Adrenal gland (tissue), 12 donors: ENCODE measurements around the gene TMEM253. TPM values are rescaled to one million over a fixed set of nuclear protein-coding genes. Genes with fewer than 3 reads are reported as not detected.

ENCODE experiments used
- DNase-seq, 7 donors: peaks; one replicate each; pipeline ENCODE4 v3.0.0-alpha.2; 2019 to 2020
- H3K27ac ChIP-seq, 5 donors: fragments of 200-600 bp; sonication (generic) in 4 of 5; 1 replicate in 3 of 5; 2 replicates in 2 of 5; pipeline versions ENCODE4 v1.5.1 to v1.8.0; 2016 to 2020; ENCODE audit warnings: mild to moderate bottlenecking in 1 of 5
- H3K27me3 ChIP-seq: fragments of 200-600 bp; 2 replicates; pipeline ENCODE4 v1.8.0; 2021
- H3K36me3 ChIP-seq, 2 donors: fragments of 200-600 bp; replicated peaks in 1 of 2; 1 replicate in 1 of 2; 2 replicates in 1 of 2; pipeline versions ENCODE4 v1.5.1 to v1.8.0; 2018 to 2022
- H3K4me1 ChIP-seq, 2 donors: fragments of 200-600 bp; replicated peaks in 1 of 2; 1 replicate in 1 of 2; 2 replicates in 1 of 2; pipeline versions ENCODE4 v1.5.1 to v1.8.0; 2018 to 2021
- H3K4me3 ChIP-seq, 4 donors: fragments of 200-600 bp; sonication (generic) in 3 of 4; one replicate each; pipeline ENCODE4 v1.5.1; 2016 to 2018
- H3K9me3 ChIP-seq, 3 donors: fragments of 200-600 bp; sonication (generic) in 1 of 3; replicated peaks in 1 of 3; 1 replicate in 2 of 3; 2 replicates in 1 of 3; pipeline versions ENCODE4 v1.5.1 to v1.8.0; 2016 to 2021
- POLR2A ChIP-seq, 2 donors: fragments of 450-650 bp; IDR thresholded peaks; one replicate each; pipeline ENCODE4 v1.6.1; 2017; ENCODE audit warnings: antibody characterized with exemption in 2 of 2, mild to moderate bottlenecking in 2 of 2, moderate library complexity in 1 of 2
- WGBS, 4 donors: extraction: QIAGEN DNeasy Blood & Tissue Kit in 2 of 4; methylation state at CpG; one replicate each; pipeline versions ENCODE4 v1.1.5 to v1.1.7; 2013 to 2017; 5-methylcytosine and 5-hydroxymethylcytosine counted together
- intact Hi-C, 2 donors: fragments of 100-400 bp; cut with DNase I; formaldehyde crosslinking; loops; one replicate each; pipeline versions ENCODE4 v1.14.1 to v1.15.0; 2022 to 2023
- polyA plus RNA-seq, 3 donors: library from polyadenylated mRNA; stranded (reverse); fragments of 200-250 nt in 2 of 3; fragments of 350-450 nt in 1 of 3; fragmentation: Illumina TruSeq in 1 of 3; extraction: RNeasy Lipid Tissue Mini Kit (QIAGEN cat#74804) in 1 of 3; gene quantifications; one replicate each; pipeline ENCODE4 v1.2.3, GENCODE V29; 2013 to 2014
- total RNA-seq, 9 donors: library from RNA; depleted of rRNA in 4 of 9; stranded (reverse); fragments of >200 nt in 4 of 9; fragments of 120-200 nt in 1 of 9; fragmentation: NEBNext Ultra II Directional in 1 of 9; extraction: Animal tissue kit (Norgen Biotek cat#: 25700) in 1 of 9; gene quantifications; one replicate each; pipeline versions ENCODE4 v1.1.0 to v1.2.4, GENCODE V29; 2013 to 2023
- TF ChIP-seq, protein P1 (sequence below), 6 experiments: fragments of 450-650 bp in 4 of 6; fragments of 200-600 bp in 2 of 6; sonication (generic) in 1 of 6; IDR thresholded peaks; 1 replicate in 5 of 6; 2 replicates in 1 of 6; pipeline versions ENCODE4 v1.5.1 to v1.8.0; 2016 to 2021; ENCODE audit warnings: antibody characterized with exemption in 6 of 6, mild to moderate bottlenecking in 2 of 6, moderate library complexity in 1 of 6
- donor health status: healthy with polysubstance abuse.
- donor health status: Bipolar disorder and iron deficiency.
- donor health status: DM: yes; HTN: yes; CAD: no.
- donor health status: DM: no; HTN: no; CAD: no.
- donor health status: DM: no; HTN: no; CAD: no.
- donor health status: DM: yes; HTN: yes; CAD: no.

The TMEM253 gene
- total and polyA plus RNA-seq, 12 donors, result 0.55 to 8.8 (median 2.3) TPM; not detected in 1

DNA sequence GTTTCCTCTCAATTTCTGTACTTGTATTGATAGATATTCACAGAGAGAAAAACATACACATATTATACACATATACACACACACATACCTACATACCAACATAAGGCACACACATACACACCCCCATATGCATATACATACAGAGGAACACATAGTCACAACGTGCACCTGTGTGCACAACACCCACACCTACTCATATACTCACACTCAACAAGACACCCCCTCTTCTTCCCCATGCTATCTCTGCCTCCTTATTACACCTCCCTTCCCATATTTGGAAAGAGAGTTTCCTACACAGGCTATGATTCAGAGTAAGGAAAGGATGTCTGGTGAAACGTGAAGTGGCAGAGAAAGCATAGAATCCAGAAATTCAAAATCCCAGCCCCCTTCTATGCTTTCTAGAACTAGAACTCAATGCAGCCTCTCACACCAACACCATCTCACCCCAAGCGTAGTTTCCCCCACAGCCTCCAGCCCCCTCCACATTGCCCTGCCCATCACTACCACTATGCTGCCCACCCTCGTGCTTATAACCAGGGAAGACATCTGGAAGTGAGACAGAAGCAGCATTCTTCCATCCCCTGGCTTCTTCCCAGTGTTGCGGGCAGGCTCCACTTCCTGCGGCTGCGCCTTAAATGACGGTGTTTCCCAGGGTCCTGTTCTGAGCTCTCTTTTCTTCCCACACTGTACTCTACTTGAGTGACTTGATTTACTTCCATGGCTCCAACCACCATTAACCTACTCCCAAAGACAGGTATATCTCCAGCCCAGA lies 40.8 kb upstream of the TMEM253 start:
- TF ChIP-seq POLR2A (IDR thresholded peaks at IDR 0.05), result no peak
- TF ChIP-seq, protein P1, sequence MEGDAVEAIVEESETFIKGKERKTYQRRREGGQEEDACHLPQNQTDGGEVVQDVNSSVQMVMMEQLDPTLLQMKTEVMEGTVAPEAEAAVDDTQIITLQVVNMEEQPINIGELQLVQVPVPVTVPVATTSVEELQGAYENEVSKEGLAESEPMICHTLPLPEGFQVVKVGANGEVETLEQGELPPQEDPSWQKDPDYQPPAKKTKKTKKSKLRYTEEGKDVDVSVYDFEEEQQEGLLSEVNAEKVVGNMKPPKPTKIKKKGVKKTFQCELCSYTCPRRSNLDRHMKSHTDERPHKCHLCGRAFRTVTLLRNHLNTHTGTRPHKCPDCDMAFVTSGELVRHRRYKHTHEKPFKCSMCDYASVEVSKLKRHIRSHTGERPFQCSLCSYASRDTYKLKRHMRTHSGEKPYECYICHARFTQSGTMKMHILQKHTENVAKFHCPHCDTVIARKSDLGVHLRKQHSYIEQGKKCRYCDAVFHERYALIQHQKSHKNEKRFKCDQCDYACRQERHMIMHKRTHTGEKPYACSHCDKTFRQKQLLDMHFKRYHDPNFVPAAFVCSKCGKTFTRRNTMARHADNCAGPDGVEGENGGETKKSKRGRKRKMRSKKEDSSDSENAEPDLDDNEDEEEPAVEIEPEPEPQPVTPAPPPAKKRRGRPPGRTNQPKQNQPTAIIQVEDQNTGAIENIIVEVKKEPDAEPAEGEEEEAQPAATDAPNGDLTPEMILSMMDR (IDR thresholded peaks at IDR 0.05), result no peak
- DNase-seq, result no peak
- intact Hi-C loops, result no loop called here
- WGBS, 4 donors, result 73 to 84% (median 80%) methylated on average over 8 of the region's 8 CpGs
- peaks cover 7 to 9% of the 10 kb centered on the region in 2 donors for H3K4me1 ChIP-seq
- H3K27ac ChIP-seq, result no peak overlapping the region
- H3K36me3 ChIP-seq, result no peaks in the 10 kb centered on the region
- no peaks in the 10 kb centered on the region for H3K27me3 ChIP-seq
- no peaks in the 10 kb centered on the region for H3K9me3 ChIP-seq
- H3K4me3 ChIP-seq, result no peak overlapping the region

DNA sequence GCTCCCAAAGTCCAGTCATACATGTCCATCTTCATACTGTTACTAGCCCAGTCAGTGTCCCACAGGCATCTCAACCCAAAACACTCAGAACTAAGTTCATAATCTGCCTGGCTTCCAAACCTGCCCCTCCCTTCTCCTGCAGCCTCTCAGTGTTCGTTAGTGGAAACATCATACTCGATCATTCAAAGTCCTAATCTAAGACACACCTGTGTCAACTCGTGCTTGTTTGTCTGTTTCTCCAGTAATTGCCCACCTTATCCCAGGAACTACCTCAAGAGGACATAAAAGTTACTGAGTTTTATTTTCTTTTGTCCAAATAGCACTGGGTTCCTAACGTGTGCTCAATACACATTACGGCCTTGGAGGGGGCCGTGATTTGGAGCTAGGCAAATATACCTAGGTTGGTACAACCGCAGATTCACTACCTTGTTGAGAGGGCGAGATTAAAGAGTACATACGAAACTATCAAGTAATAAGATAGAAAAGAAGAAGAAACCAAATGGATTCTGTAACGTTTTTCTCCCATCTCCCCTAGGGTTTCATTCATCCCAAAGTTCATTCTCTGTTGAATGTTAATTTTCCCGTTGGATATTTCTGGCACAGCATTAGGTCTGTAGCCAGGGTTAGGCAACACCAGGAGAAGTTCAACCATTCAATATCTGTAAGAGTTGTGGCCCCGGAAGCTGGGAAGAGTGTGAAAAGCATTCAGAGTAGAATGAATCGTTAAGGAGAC lies 40.1 kb upstream of the TMEM253 start:
- DNase-seq, result no peak

DNA sequence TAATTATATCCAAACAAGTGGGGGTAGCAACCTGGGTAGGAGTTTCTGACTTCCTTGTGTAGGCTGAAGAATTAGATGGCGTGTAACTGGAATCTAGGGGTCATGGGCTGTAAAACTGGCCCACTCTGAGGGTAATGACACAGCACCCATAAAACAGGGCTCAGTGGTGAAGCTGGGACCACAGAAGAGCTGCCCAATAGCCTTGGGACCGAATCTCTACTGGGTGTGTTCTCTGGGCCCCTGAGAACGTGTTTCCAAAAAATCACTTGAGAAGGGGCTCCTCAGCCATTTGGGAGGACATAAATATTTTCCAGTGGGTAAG lies 39.6 kb upstream of the TMEM253 start:
- Histone ChIP-seq H3K4me3 (no peak overlapping the region), H3K9me3 (no peaks in the 10 kb centered on the region), H3K36me3 (no peaks in the 10 kb centered on the region), H3K27me3 (no peaks in the 10 kb centered on the region), H3K4me1 (peaks cover 7 to 9% of the 10 kb centered on the region in 2 donors), H3K27ac (no peak overlapping the region)
- intact Hi-C loops, result no loop called here
- WGBS, 4 donors, result 83 to 92% (median 84%) methylated on average over 3 of the region's 3 CpGs
- TF ChIP-seq, protein P1 (IDR thresholded peaks at IDR 0.05), result no peak
- TF ChIP-seq POLR2A (IDR thresholded peaks at IDR 0.05), result no peak
- DNase-seq, result no peak

More for the DNA sequence above, 40.1 kb upstream of the TMEM253 start:
- TF ChIP-seq, protein P1 (IDR thresholded peaks at IDR 0.05), result no peak
- no peak for TF ChIP-seq POLR2A (IDR thresholded peaks at IDR 0.05)
- H3K27me3 ChIP-seq, result no peaks in the 10 kb centered on the region
- no peak overlapping the region for H3K27ac ChIP-seq
- no peaks in the 10 kb centered on the region for H3K36me3 ChIP-seq
- no peak overlapping the region for H3K4me3 ChIP-seq
- intact Hi-C loops, result no loop called here
- WGBS, 4 donors, result 82 to 87% (median 86%) methylated on average over 13 of the region's 13 CpGs
- H3K4me1 ChIP-seq, result peaks cover 7 to 9% of the 10 kb centered on the region in 2 donors
- no peaks in the 10 kb centered on the region for H3K9me3 ChIP-seq

DNA sequence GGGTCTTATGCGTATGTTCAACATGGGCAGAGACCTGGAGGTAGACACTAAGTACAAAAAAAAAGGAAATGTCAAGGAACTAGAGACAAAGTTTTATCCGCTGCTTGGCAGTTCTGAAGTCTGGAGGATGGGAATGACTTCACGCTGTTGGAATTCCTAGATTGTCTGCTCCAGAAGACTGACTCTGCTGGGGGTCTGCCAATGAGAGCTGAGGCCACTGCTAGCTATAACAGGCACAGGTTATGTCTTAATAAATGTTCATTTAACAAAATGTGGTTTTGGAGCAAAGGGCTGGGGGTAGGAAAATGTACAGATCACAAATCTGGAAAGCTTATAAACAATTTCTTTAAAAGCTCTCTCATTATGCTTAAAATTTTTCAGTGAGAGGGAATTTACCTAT lies 37.4 kb upstream of the TMEM253 start:
- WGBS, 4 donors, result 26 to 49% (median 33%) methylated on average over 3 of the region's 3 CpGs
- TF ChIP-seq, protein P1 (IDR thresholded peaks at IDR 0.05), result no peak
- TF ChIP-seq POLR2A (IDR thresholded peaks at IDR 0.05), result no peak

More for the DNA sequence above, 37.4 kb upstream of the TMEM253 start:
- Histone ChIP-seq H3K4me3 (no peak overlapping the region), H3K27me3 (no peaks in the 10 kb centered on the region), H3K36me3 (no peaks in the 10 kb centered on the region), H3K9me3 (no peaks in the 10 kb centered on the region), H3K4me1 (peaks cover 7 to 11% of the 10 kb centered on the region in 2 donors), H3K27ac (no peak overlapping the region)
- intact Hi-C loops, result no loop called here
- peak in 5 of 7 donors; percentile 60 to 81 (median 69) for DNase-seq
